HCT116 (cell line): ENCODE data around the gene TSPAN16. TPM values are rescaled to one million over a fixed set of nuclear protein-coding genes. Genes with fewer than 3 reads are reported as not detected.

Source experiments
- ATAC-seq: fragments of 200-7000 bp; cut with Tn5 transposase; 2 replicates; pipeline ENCODE4 v1.9.1; 2020; ENCODE audit warnings: mild to moderate bottlenecking, moderate library complexity
- BruUV-seq: library from RNA; stranded (reverse); fragments of 400-500 nt; replicated peaks from 2 replicates; lab custom pipeline; 2021; lab: Mats Ljungman, UMichigan
- CTCF ChIA-PET: fragments of 300-600 bp; sonication (Branson Sonifier 250); formaldehyde crosslinking; loops from one replicate; lab custom pipeline; 2021; ENCODE audit warnings: antibody characterized with exemption; lab: Charles Lee
- POLR2A ChIA-PET: fragments of 300-600, 350-600 bp; sonication (Branson Sonifier 250); formaldehyde crosslinking; loops from one replicate; lab custom pipeline; 2021; ENCODE audit warnings: antibody characterized with exemption; lab: Charles Lee
- RAD21 ChIA-PET, 2 experiments: fragments of 300-600 bp; sonication (Branson Sonifier 250); formaldehyde crosslinking; loops; one replicate each; lab custom pipeline; 2023; ENCODE audit warnings: low total read pairs in 2 of 2; ENCODE audit not compliant: uncharacterized antibody in 2 of 2, unreplicated experiment in 2 of 2, low non-redundant PET in 1 of 2; lab: Charles Lee
- DNase-seq: peaks from one replicate; pipeline ENCODE4 v3.0.0-alpha.2; 2010; ENCODE audit warnings: low read depth, low spot score
- H2AFZ ChIP-seq: fragments of 200-600 bp; shearing (Covaris generic), sonication (generic); 2 replicates; pipeline ENCODE4 v1.6.1; 2017; ENCODE audit warnings: low read depth, mixed run types, mixed read lengths, antibody characterized with exemption, low read length; ENCODE audit not compliant: poor library complexity, severe bottlenecking
- H3K27ac ChIP-seq: 2 replicates; pipeline ENCODE4 v1.5.1; 2012; ENCODE audit warnings: low read depth, low read length
- H3K27me3 ChIP-seq: fragments of 200-600 bp; sonication (generic); 2 replicates; pipeline ENCODE4 v1.6.1; 2016; ENCODE audit warnings: mixed run types, low read length, mixed read lengths; ENCODE audit not compliant: insufficient read depth
- H3K36me3 ChIP-seq, 2 experiments: fragments of 200-500 bp in 1 of 2; fragments of 200-600 bp in 1 of 2; sonication (Bioruptor generic) in 1 of 2; sonication (generic) in 1 of 2; 2 replicates each; pipeline versions ENCODE4 v1.5.1 to v1.6.1; 2014 to 2016; ENCODE audit warnings: low read length in 2 of 2, inconsistent platforms in 1 of 2, mixed read lengths in 1 of 2, mixed run types in 1 of 2; ENCODE audit not compliant: insufficient read depth in 2 of 2, control insufficient read depth in 1 of 2
- H3K4me1 ChIP-seq, 2 experiments: fragments of 200-600 bp in 1 of 2; sonication (generic) in 1 of 2; 2 replicates each; pipeline versions ENCODE4 v1.5.1 to v1.6.1; 2012 to 2017; ENCODE audit warnings: low read length in 2 of 2, inconsistent platforms in 1 of 2, mild to moderate bottlenecking in 1 of 2, mixed read lengths in 1 of 2, mixed run types in 1 of 2, moderate library complexity in 1 of 2; ENCODE audit not compliant: insufficient read depth in 2 of 2, control insufficient read depth in 1 of 2
- H3K4me2 ChIP-seq: fragments of 200-600 bp; sonication (generic); 2 replicates; pipeline ENCODE4 v1.6.1; 2017; ENCODE audit warnings: mixed run types, low read length, mixed read lengths
- H3K4me3 ChIP-seq, 2 experiments: fragments of 200-600 bp in 1 of 2; sonication (generic) in 1 of 2; replicated peaks in 1 of 2; 2 replicates each; pipeline ENCODE4 v1.5.1; 2011 to 2016; ENCODE audit warnings: low read length in 2 of 2, control low read depth in 1 of 2, low read depth in 1 of 2, mild to moderate bottlenecking in 1 of 2, mixed read lengths in 1 of 2, mixed run types in 1 of 2
- H3K79me2 ChIP-seq: fragments of 200-600 bp; sonication (generic); 2 replicates; pipeline ENCODE4 v1.6.1; 2017; ENCODE audit warnings: mild to moderate bottlenecking, mixed run types, low read length, moderate library complexity, mixed read lengths; ENCODE audit not compliant: insufficient read depth
- H3K9ac ChIP-seq: fragments of 200-600 bp; sonication (generic); 2 replicates; pipeline ENCODE4 v1.6.1; 2016; ENCODE audit warnings: low read length, mixed read lengths
- H3K9me2 ChIP-seq: fragments of 200-600 bp; sonication (generic), shearing (Covaris generic); 2 replicates; pipeline ENCODE4 v1.6.1; 2017; ENCODE audit warnings: mixed run types, mild to moderate bottlenecking, moderate library complexity; ENCODE audit not compliant: insufficient read depth
- H3K9me3 ChIP-seq, 2 experiments: fragments of 200-500 bp in 1 of 2; fragments of 200-600 bp in 1 of 2; sonication (Bioruptor generic) in 1 of 2; sonication (generic) in 1 of 2; 2 replicates each; pipeline ENCODE4 v1.6.1; 2014 to 2017; ENCODE audit warnings: low read length in 2 of 2, mixed read lengths in 2 of 2, inconsistent platforms in 1 of 2, low read depth in 1 of 2, mild to moderate bottlenecking in 1 of 2, mixed run types in 1 of 2, moderate library complexity in 1 of 2; ENCODE audit not compliant: control insufficient read depth in 1 of 2, insufficient read depth in 1 of 2
- H4K20me1 ChIP-seq: fragments of 200-600 bp; sonication (generic), shearing (Covaris generic); 2 replicates; pipeline ENCODE4 v1.6.1; 2017; ENCODE audit warnings: mixed run types, mild to moderate bottlenecking, moderate library complexity; ENCODE audit not compliant: insufficient read depth
- ELF1 ChIP-seq: IDR thresholded peaks from 2 replicates; pipeline ENCODE4 v1.6.1; 2012; ENCODE audit warnings: low read depth, borderline replicate concordance
- EZH2 ChIP-seq: fragments of 200-600 bp; sonication (generic); IDR thresholded peaks from 2 replicates; pipeline ENCODE4 v1.6.1; 2017; ENCODE audit warnings: antibody characterized with exemption, mixed run types
- EZH2phosphoT487 ChIP-seq: fragments of 200-600 bp; IDR thresholded peaks from 2 replicates; pipeline ENCODE4 v1.6.1; 2018; ENCODE audit warnings: antibody characterized with exemption, borderline replicate concordance
- FOSL1 ChIP-seq: IDR thresholded peaks from 2 replicates; pipeline ENCODE4 v1.6.1; 2012; ENCODE audit warnings: low read depth
- POLR2A ChIP-seq: IDR thresholded peaks from 2 replicates; pipeline ENCODE4 v1.7.0; 2011; ENCODE audit warnings: borderline replicate concordance; ENCODE audit not compliant: insufficient read depth, insufficient read length; ENCODE audit errors: extremely low read depth
- POLR2AphosphoS5 ChIP-seq: IDR thresholded peaks from 2 replicates; pipeline ENCODE4 v1.6.1; 2011; ENCODE audit warnings: mild to moderate bottlenecking, low read depth, low read length, moderate library complexity
- RAD21 ChIP-seq: IDR thresholded peaks from 2 replicates; pipeline ENCODE4 v1.6.1; 2012; ENCODE audit warnings: low read depth, mild to moderate bottlenecking
- SIN3A ChIP-seq: IDR thresholded peaks from 2 replicates; pipeline ENCODE4 v1.6.1; 2012; ENCODE audit warnings: low read depth
- TCF7L2 ChIP-seq: IDR thresholded peaks from 2 replicates; pipeline ENCODE4 v1.7.0; 2011; ENCODE audit warnings: borderline replicate concordance, inconsistent platforms; ENCODE audit not compliant: insufficient read depth, insufficient read length; ENCODE audit errors: extremely low read depth
- ZFX ChIP-seq: fragments of 450-650 bp; IDR thresholded peaks from 2 replicates; pipeline ENCODE4 v1.6.1; 2017
- intact Hi-C: fragments of 100-400 bp; cut with micrococcal nuclease; formaldehyde crosslinking; loops from 2 replicates; pipeline ENCODE4 v1.10.0; 2022
- total RNA-seq: library from RNA; stranded (reverse); gene quantifications from one replicate; pipeline ENCODE4 v1.2.1, GENCODE V29; 2021; ENCODE audit not compliant: unreplicated experiment
- TF ChIP-seq, protein P1 (sequence below), 3 experiments: fragments of 200-600 bp in 1 of 3; sonication (generic) in 1 of 3; IDR thresholded peaks in 2 of 3; conservative IDR thresholded peaks in 1 of 3; 2 replicates each; pipeline ENCODE4 v1.5.1; 2012 to 2017; ENCODE audit warnings: low read depth in 2 of 3, low read length in 2 of 3, antibody characterized with exemption in 1 of 3, borderline replicate concordance in 1 of 3, control low read depth in 1 of 3, mild to moderate bottlenecking in 1 of 3, mixed read lengths in 1 of 3, mixed run types in 1 of 3, moderate library complexity in 1 of 3; ENCODE audit not compliant: insufficient read depth in 1 of 3
- TF ChIP-seq, protein P2 (sequence below): IDR thresholded peaks from 2 replicates; pipeline ENCODE4 v1.6.1; 2012
- TF ChIP-seq, protein P3 (sequence below): IDR thresholded peaks from 2 replicates; pipeline ENCODE4 v1.6.1; 2011; ENCODE audit warnings: mild to moderate bottlenecking, low read length, moderate library complexity; ENCODE audit not compliant: insufficient replicate concordance; ENCODE audit errors: extremely low read depth

TSPAN16 gene
- total RNA-seq, 1 experiment from 2014 or later = not detected

DNA sequence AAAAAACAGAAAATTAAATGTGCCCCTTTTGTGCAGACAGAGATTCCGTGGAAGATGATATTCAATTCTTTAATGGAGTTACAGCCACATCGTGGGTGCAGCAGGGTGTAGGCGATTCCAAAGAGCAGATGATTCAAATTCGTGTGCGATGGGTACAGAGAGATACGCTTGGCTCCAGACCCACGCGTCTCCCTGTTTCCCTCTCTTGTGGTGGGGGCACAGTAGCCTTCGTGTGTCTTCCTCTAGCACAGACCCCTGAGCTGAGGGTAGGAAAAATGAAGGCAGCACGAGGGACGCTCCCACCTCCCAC, 4.8 kb downstream of the TSPAN16 start:
- no peaks in the 10 kb centered on the region for H3K9me2 ChIP-seq
- TF ChIP-seq, protein P1, sequence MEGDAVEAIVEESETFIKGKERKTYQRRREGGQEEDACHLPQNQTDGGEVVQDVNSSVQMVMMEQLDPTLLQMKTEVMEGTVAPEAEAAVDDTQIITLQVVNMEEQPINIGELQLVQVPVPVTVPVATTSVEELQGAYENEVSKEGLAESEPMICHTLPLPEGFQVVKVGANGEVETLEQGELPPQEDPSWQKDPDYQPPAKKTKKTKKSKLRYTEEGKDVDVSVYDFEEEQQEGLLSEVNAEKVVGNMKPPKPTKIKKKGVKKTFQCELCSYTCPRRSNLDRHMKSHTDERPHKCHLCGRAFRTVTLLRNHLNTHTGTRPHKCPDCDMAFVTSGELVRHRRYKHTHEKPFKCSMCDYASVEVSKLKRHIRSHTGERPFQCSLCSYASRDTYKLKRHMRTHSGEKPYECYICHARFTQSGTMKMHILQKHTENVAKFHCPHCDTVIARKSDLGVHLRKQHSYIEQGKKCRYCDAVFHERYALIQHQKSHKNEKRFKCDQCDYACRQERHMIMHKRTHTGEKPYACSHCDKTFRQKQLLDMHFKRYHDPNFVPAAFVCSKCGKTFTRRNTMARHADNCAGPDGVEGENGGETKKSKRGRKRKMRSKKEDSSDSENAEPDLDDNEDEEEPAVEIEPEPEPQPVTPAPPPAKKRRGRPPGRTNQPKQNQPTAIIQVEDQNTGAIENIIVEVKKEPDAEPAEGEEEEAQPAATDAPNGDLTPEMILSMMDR (IDR thresholded peaks at IDR 0.05 in 2 of 3, conservative IDR thresholded peaks at IDR 0.05 in 1 of 3; ENCODE audit: borderline replicate concordance in 1 of 3, insufficient read depth in 1 of 3, low read depth in 2 of 3, low read length in 2 of 3) = no peak
- TF ChIP-seq RAD21 (no peak), ELF1 (no peak), TCF7L2 (no peak), SIN3A (no peak), POLR2A (no peak), EZH2phosphoT487 (no peak), POLR2AphosphoS5 (no peak), EZH2 (no peak), ZFX (no peak), FOSL1 (no peak)
- TF ChIP-seq, protein P2, sequence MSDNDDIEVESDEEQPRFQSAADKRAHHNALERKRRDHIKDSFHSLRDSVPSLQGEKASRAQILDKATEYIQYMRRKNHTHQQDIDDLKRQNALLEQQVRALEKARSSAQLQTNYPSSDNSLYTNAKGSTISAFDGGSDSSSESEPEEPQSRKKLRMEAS = no peak
- TF ChIP-seq, protein P3, sequence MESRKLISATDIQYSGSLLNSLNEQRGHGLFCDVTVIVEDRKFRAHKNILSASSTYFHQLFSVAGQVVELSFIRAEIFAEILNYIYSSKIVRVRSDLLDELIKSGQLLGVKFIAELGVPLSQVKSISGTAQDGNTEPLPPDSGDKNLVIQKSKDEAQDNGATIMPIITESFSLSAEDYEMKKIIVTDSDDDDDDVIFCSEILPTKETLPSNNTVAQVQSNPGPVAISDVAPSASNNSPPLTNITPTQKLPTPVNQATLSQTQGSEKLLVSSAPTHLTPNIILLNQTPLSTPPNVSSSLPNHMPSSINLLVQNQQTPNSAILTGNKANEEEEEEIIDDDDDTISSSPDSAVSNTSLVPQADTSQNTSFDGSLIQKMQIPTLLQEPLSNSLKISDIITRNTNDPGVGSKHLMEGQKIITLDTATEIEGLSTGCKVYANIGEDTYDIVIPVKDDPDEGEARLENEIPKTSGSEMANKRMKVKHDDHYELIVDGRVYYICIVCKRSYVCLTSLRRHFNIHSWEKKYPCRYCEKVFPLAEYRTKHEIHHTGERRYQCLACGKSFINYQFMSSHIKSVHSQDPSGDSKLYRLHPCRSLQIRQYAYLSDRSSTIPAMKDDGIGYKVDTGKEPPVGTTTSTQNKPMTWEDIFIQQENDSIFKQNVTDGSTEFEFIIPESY = no peak
- TF ChIP-seq, all 23 proteins: peak for 0
- Histone ChIP-seq H3K79me2 (no peaks in the 10 kb centered on the region), H3K4me3 (no peak overlapping the region), H4K20me1 (no peaks in the 10 kb centered on the region), H3K4me1 (peaks cover 5 to 10% of the 10 kb centered on the region in 2 experiments; a peak in 3 of 4 replicates), H3K36me3 (no peaks in the 10 kb centered on the region), H2AFZ (no peak overlapping the region), H3K4me2 (no peak overlapping the region), H3K9ac (no peak overlapping the region), H3K27ac (no peak overlapping the region), H3K9me3 (no peaks in the 10 kb centered on the region), H3K27me3 (no peaks in the 10 kb centered on the region)
- ChIA-PET POLR2A (no interaction called here), RAD21 (no interaction called here), CTCF (no interaction called here)
- no peak for ATAC-seq
- DNase-seq = no peak
- intact Hi-C loops = no loop called here
- no TSS peak for BruUV-seq
